CD8-positive, alpha-beta memory T cell (primary cell): ENCODE data around the gene CLEC19A. TPM values are rescaled to one million over a fixed set of nuclear protein-coding genes. Genes with fewer than 3 reads are reported as not detected.

Source experiments
- CTCF ChIA-PET: fragments of 350-600 bp; sonication (Branson Sonifier 250); formaldehyde crosslinking; loops from one replicate; lab custom pipeline; 2021; ENCODE audit warnings: antibody characterized with exemption; lab: Charles Lee
- POLR2A ChIA-PET: fragments of 350-600 bp; sonication (Branson Sonifier 250); formaldehyde crosslinking; loops from one replicate; lab custom pipeline; 2021; ENCODE audit warnings: antibody characterized with exemption; lab: Charles Lee
- DNase-seq, 5 donors: peaks; one replicate each; pipeline versions ENCODE4 v3.0.0 to v3.0.0-alpha.2; 2020 to 2022; ENCODE audit warnings: mixed read lengths in 1 of 5
- H3K27ac ChIP-seq: one replicate; pipeline ENCODE4 v1.7.0; 2013; ENCODE audit warnings: low read depth, mild to moderate bottlenecking, low read length, moderate library complexity
- H3K27me3 ChIP-seq: 2 replicates; pipeline ENCODE4 v1.7.0; 2013; ENCODE audit warnings: low read length, mild to moderate bottlenecking; ENCODE audit not compliant: insufficient read depth, poor library complexity, severe bottlenecking
- H3K36me3 ChIP-seq: 2 replicates; pipeline ENCODE4 v1.7.0; 2013; ENCODE audit warnings: mild to moderate bottlenecking, low read length, moderate library complexity; ENCODE audit not compliant: insufficient read depth
- H3K4me1 ChIP-seq: 2 replicates; pipeline ENCODE4 v1.7.0; 2013; ENCODE audit warnings: mild to moderate bottlenecking, low read length, moderate library complexity; ENCODE audit not compliant: insufficient read depth
- H3K4me3 ChIP-seq: 2 replicates; pipeline ENCODE4 v1.7.0; 2013; ENCODE audit warnings: mild to moderate bottlenecking, low read length
- H3K9me3 ChIP-seq: 2 replicates; pipeline ENCODE4 v1.7.0; 2013; ENCODE audit warnings: mild to moderate bottlenecking, low read length
- H3K27ac Mint-ChIP-seq, 8 donors: one replicate each; pipeline ENCODE4 v1.8.0; 2020 to 2021; ENCODE audit warnings: mixed read lengths in 8 of 8, mild to moderate bottlenecking in 6 of 8, inconsistent platforms in 3 of 8, moderate library complexity in 3 of 8
- H3K27me3 Mint-ChIP-seq, 2 donors: one replicate each; pipeline ENCODE4 v1.8.0; 2020 to 2021; ENCODE audit warnings: mixed read lengths in 2 of 2, mild to moderate bottlenecking in 1 of 2, moderate library complexity in 1 of 2
- H3K36me3 Mint-ChIP-seq, 3 donors: one replicate each; pipeline ENCODE4 v1.8.0; 2020 to 2021; ENCODE audit warnings: mixed read lengths in 3 of 3, inconsistent platforms in 1 of 3, mild to moderate bottlenecking in 1 of 3
- H3K4me1 Mint-ChIP-seq, 3 donors: one replicate each; pipeline ENCODE4 v1.8.0; 2020 to 2021; ENCODE audit warnings: mixed read lengths in 3 of 3, inconsistent platforms in 1 of 3, mild to moderate bottlenecking in 1 of 3
- H3K4me3 Mint-ChIP-seq, 7 donors: one replicate each; pipeline ENCODE4 v1.8.0; 2020 to 2021; ENCODE audit warnings: mixed read lengths in 7 of 7, mild to moderate bottlenecking in 6 of 7, moderate library complexity in 4 of 7, inconsistent platforms in 2 of 7
- H3K9me3 Mint-ChIP-seq, 5 donors: one replicate each; pipeline ENCODE4 v1.8.0; 2020 to 2022; ENCODE audit warnings: mixed read lengths in 5 of 5, mild to moderate bottlenecking in 3 of 5, moderate library complexity in 2 of 5, inconsistent platforms in 1 of 5
- polyA plus RNA-seq: library from polyadenylated mRNA; unstranded; fragments of 300-500 nt; fragmentation: Illumina TruSeq; gene quantifications from one replicate; pipeline ENCODE4 v1.2.3, GENCODE V29; 2021
- total RNA-seq, 2 experiments: library from RNA; stranded (reverse); gene quantifications; one replicate each; pipeline ENCODE4 v1.2.3, GENCODE V29; 2021

Gene CLEC19A
- total and polyA plus RNA-seq, 3 experiments from 2014 or later: not detected

DNA sequence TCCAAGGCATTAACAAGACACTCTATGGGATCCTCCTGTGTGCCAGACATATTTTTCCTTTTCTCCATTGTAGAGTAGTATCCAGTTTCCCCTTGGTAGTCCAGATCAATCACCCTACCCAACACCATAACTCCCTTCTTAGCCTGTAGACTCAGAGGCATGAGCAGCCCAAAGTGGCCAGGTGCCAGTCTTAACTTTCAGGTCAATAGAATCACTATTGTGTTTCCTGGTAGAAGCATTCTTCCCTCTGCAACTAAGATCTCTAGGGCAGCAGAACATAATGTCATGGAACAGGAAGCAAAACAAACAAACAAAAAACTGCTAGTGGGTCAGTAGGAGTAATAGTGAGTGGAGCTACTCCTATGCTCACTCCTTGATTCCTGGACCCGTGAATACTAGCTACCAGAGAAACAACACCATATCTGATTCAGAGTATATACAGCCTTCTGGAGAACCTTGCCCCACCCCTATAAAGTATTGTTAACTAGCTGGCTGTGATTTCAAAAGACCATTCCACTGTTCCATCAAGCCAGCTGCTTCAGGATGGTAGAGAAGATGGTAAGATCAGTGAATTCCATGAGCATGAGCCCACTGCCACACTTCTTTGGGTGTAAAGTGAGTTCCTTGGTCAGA, 11.2 kb upstream of the CLEC19A start:
- Histone ChIP-seq H3K4me1 (no peaks in the 10 kb centered on the region), H3K27me3 (no peaks in the 10 kb centered on the region), H3K36me3 (no peaks in the 10 kb centered on the region), H3K9me3 (no peaks in the 10 kb centered on the region), H3K27ac (no peak overlapping the region), H3K4me3 (no peak overlapping the region)
- no peak overlapping the region for H3K4me3 Mint-ChIP-seq
- ChIA-PET CTCF (no interaction called here), POLR2A (no interaction called here)
- no peak for DNase-seq
- H3K4me1 Mint-ChIP-seq: no peaks in the 10 kb centered on the region
- H3K27me3 Mint-ChIP-seq: peaks cover 2 to 7% of the 10 kb centered on the region in 2 donors
- no peak overlapping the region for H3K27ac Mint-ChIP-seq
- H3K36me3 Mint-ChIP-seq: no peaks in the 10 kb centered on the region
- H3K9me3 Mint-ChIP-seq: no peaks in the 10 kb centered on the region

DNA sequence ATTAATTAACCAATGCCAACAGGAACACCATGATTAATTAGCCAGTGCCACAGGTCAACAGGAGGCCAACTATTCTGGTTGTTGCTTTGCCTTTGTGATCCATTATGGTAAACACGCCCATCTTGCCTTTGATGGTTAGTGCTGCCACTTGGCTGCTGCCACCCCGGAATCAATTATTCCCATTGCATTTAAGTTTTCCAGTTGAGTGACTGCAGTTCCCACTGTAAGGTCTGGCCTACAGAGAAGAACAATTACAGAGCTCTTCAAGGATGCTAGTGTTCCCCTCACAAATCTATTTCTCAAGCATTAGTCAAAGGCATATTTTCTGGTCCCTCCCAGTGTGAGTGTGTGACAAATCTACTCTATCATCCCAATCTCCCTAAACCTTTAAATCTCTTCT, 7.1 kb upstream of the CLEC19A start:
- Mint-ChIP-seq H3K4me3 (no peak overlapping the region), H3K4me1 (no peaks in the 10 kb centered on the region), H3K27ac (no peak overlapping the region), H3K36me3 (no peaks in the 10 kb centered on the region), H3K27me3 (no peaks in the 10 kb centered on the region), H3K9me3 (no peaks in the 10 kb centered on the region)
- H3K27ac ChIP-seq: no peak overlapping the region
- no peaks in the 10 kb centered on the region for H3K27me3 ChIP-seq
- no peaks in the 10 kb centered on the region for H3K36me3 ChIP-seq
- H3K4me3 ChIP-seq: no peak overlapping the region
- no peak for DNase-seq
- no peaks in the 10 kb centered on the region for H3K4me1 ChIP-seq
- ChIA-PET POLR2A (no interaction called here), CTCF (no interaction called here)
- H3K9me3 ChIP-seq: no peaks in the 10 kb centered on the region

DNA sequence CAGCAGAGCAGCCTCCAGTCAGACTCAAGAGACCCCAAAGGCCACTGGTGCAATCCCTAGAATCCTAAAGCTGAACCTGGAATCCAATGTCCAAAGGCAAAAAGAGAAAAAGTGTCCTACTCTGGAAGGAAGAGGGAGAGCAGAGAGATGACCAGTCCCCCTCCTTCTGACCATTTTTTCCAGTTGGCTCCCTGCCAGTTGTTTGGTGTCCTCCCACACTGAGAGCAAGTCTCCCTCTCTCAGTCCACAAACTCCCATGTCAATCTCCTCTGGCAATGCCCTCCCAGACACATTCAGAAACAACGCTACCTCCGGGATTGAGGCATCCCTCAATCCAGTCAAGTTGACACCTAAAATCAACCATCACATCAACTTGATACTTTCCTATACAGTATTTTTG, 4.3 kb upstream of the CLEC19A start:
- Histone ChIP-seq H3K4me3 (no peak overlapping the region), H3K9me3 (no peaks in the 10 kb centered on the region), H3K36me3 (no peaks in the 10 kb centered on the region), H3K27ac (no peak overlapping the region), H3K4me1 (no peaks in the 10 kb centered on the region), H3K27me3 (no peaks in the 10 kb centered on the region)
- Mint-ChIP-seq H3K36me3 (no peaks in the 10 kb centered on the region), H3K4me3 (no peak overlapping the region), H3K27me3 (no peaks in the 10 kb centered on the region), H3K27ac (no peak overlapping the region), H3K4me1 (no peaks in the 10 kb centered on the region), H3K9me3 (no peaks in the 10 kb centered on the region)
- POLR2A ChIA-PET: no interaction called here
- CTCF ChIA-PET: no interaction called here
- DNase-seq: no peak

DNA sequence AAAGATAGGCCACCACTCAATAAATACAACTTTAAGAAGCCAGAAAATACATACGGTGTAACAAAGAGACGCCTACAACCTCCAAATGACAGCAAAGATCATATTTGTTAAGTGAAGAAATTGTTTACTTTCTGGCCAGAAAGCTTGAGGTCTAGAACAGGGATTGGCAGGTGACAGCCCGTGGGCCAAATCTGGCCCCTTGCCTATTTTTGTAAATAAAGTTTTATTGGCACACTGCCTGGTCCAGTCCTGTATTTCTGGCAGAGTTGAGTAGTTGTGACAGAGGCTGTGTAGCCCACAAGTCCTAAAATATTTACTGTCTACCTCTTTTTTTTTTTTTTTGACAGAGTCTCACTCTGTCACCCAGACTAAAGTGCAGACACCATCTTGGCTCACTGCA, 3.4 kb upstream of the CLEC19A start:
- no peaks in the 10 kb centered on the region for H3K36me3 ChIP-seq
- no peaks in the 10 kb centered on the region for H3K9me3 Mint-ChIP-seq
- H3K36me3 Mint-ChIP-seq: no peaks in the 10 kb centered on the region
- H3K4me1 ChIP-seq: no peaks in the 10 kb centered on the region
- H3K9me3 ChIP-seq: no peaks in the 10 kb centered on the region
- DNase-seq: no peak
- H3K27ac Mint-ChIP-seq: no peak overlapping the region
- H3K27me3 ChIP-seq: no peaks in the 10 kb centered on the region
- H3K4me1 Mint-ChIP-seq: no peaks in the 10 kb centered on the region
- POLR2A ChIA-PET: no interaction called here
- no peak overlapping the region for H3K4me3 Mint-ChIP-seq
- H3K4me3 ChIP-seq: no peak overlapping the region
- no peaks in the 10 kb centered on the region for H3K27me3 Mint-ChIP-seq
- no peak overlapping the region for H3K27ac ChIP-seq
- CTCF ChIA-PET: no interaction called here

DNA sequence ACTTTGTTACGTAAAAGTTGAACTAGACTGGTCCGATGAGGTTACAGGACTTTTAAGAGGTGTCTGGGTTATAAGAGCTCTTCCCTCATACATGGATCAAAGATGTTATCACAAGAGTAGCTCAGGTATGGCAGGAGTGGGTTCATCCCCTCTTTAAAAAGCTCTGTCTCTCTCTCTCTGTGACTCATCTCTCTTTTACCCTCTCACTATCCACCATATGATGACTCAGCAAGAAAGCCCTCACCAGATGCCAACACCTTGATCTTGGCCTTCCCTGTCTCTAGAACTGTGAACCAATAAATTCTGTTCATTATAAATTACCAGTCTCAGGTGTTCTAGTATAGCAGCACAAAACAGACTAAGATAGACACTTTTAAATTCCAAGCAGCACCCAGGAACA, 1.9 kb upstream of the CLEC19A start:
- H3K4me3 ChIP-seq: no peak overlapping the region
- no peaks in the 10 kb centered on the region for H3K27me3 ChIP-seq
- ChIA-PET CTCF (no interaction called here), POLR2A (no interaction called here)
- H3K27me3 Mint-ChIP-seq: peaks cover 0 to 4% of the 10 kb centered on the region in 2 donors
- H3K9me3 Mint-ChIP-seq: no peaks in the 10 kb centered on the region
- H3K4me1 ChIP-seq: no peaks in the 10 kb centered on the region
- no peaks in the 10 kb centered on the region for H3K9me3 ChIP-seq
- H3K36me3 Mint-ChIP-seq: no peaks in the 10 kb centered on the region
- H3K4me1 Mint-ChIP-seq: no peaks in the 10 kb centered on the region
- no peak for DNase-seq
- no peaks in the 10 kb centered on the region for H3K36me3 ChIP-seq
- no peak overlapping the region for H3K27ac Mint-ChIP-seq
- no peak overlapping the region for H3K27ac ChIP-seq
- H3K4me3 Mint-ChIP-seq: no peak overlapping the region

DNA sequence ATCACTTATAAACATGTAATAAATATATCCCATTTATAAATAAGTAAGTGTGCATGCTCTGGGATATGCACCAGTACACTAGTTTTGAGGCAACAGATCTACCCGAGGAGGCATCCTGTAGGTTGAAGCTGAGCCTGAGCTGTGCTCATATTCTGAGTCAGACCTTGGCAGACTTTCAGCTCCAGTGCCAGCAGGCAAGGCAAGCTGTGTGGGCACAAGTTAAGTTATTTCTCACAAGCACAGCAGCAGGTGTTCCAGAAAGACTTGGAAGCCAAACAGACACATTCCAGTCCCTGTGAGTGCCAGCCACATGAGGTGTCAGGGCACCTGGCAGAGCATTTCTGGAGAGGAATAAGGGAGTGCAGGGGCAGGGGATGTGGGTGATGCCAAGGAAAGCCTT, 1.3 kb upstream of the CLEC19A start:
- ChIA-PET CTCF (no interaction called here), POLR2A (no interaction called here)
- Mint-ChIP-seq H3K27me3 (peaks cover 0 to 5% of the 10 kb centered on the region in 2 donors), H3K4me3 (no peak overlapping the region), H3K36me3 (no peaks in the 10 kb centered on the region), H3K27ac (no peak overlapping the region), H3K4me1 (no peaks in the 10 kb centered on the region), H3K9me3 (no peaks in the 10 kb centered on the region)
- no peaks in the 10 kb centered on the region for H3K27me3 ChIP-seq
- no peaks in the 10 kb centered on the region for H3K9me3 ChIP-seq
- no peaks in the 10 kb centered on the region for H3K36me3 ChIP-seq
- no peaks in the 10 kb centered on the region for H3K4me1 ChIP-seq
- H3K27ac ChIP-seq: no peak overlapping the region
- DNase-seq: no peak
- H3K4me3 ChIP-seq: no peak overlapping the region

DNA sequence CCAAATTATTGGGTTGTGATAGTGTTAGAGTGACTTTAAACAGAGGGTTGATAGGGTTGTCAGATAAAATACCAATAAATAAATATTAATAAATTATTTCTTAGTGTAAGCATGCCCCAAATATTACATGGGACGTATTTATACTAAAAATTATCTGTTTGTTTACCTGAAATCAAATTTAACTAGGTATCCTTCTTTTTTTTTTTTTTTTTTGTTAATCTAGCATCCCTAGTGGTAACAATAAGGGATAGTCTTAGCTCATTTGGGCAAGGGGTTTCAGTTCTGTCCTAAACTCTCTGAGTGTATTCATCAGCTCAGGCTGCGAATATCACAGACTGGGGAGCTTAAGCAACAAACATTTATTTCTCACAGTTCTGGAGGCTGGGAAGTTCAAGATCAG, 1.3 kb downstream of the CLEC19A start:
- ChIA-PET CTCF (no interaction called here), POLR2A (no interaction called here)
- peaks cover 8 to 17% of the 10 kb centered on the region in 2 donors for H3K27me3 Mint-ChIP-seq
- H3K36me3 Mint-ChIP-seq: no peaks in the 10 kb centered on the region
- no peaks in the 10 kb centered on the region for H3K27me3 ChIP-seq
- no peaks in the 10 kb centered on the region for H3K9me3 ChIP-seq
- H3K4me3 ChIP-seq: no peak overlapping the region
- H3K4me1 ChIP-seq: no peaks in the 10 kb centered on the region
- H3K27ac Mint-ChIP-seq: no peak overlapping the region
- no peak overlapping the region for H3K27ac ChIP-seq
- H3K4me3 Mint-ChIP-seq: no peak overlapping the region
- DNase-seq: no peak
- H3K9me3 Mint-ChIP-seq: no peaks in the 10 kb centered on the region
- no peaks in the 10 kb centered on the region for H3K36me3 ChIP-seq
- no peaks in the 10 kb centered on the region for H3K4me1 Mint-ChIP-seq

DNA sequence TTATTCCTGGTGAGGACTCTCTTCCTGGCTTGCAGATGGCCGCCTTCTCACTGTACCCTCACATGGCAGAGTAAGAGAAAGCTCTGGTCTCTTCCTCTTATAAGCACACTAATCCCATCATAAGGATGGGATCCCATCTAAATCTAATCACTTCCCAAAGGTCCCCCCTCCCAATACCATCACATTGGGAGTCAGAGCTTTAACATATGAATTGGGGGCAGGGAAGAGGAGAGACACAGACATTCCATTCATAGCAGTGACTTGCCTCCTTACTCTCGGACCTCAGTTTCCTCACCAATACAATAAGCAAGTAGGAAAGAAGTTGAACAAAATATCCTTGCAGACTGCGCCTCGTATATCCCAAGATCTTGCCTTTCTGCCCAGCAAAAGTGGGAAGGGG, 1.7 kb downstream of the CLEC19A start:
- peaks cover 8 to 17% of the 10 kb centered on the region in 2 donors for H3K27me3 Mint-ChIP-seq
- CTCF ChIA-PET: no interaction called here
- no peaks in the 10 kb centered on the region for H3K36me3 ChIP-seq
- no peak overlapping the region for H3K4me3 Mint-ChIP-seq
- no peaks in the 10 kb centered on the region for H3K4me1 Mint-ChIP-seq
- no peak for DNase-seq
- H3K9me3 Mint-ChIP-seq: no peaks in the 10 kb centered on the region
- H3K36me3 Mint-ChIP-seq: no peaks in the 10 kb centered on the region
- H3K27me3 ChIP-seq: no peaks in the 10 kb centered on the region
- H3K27ac ChIP-seq: no peak overlapping the region
- no peak overlapping the region for H3K27ac Mint-ChIP-seq
- H3K4me3 ChIP-seq: no peak overlapping the region
- no peaks in the 10 kb centered on the region for H3K9me3 ChIP-seq
- H3K4me1 ChIP-seq: no peaks in the 10 kb centered on the region
- POLR2A ChIA-PET: no interaction called here
